Measurements from ENCODE around the gene GDF2.

GDF2 gene

DNA sequence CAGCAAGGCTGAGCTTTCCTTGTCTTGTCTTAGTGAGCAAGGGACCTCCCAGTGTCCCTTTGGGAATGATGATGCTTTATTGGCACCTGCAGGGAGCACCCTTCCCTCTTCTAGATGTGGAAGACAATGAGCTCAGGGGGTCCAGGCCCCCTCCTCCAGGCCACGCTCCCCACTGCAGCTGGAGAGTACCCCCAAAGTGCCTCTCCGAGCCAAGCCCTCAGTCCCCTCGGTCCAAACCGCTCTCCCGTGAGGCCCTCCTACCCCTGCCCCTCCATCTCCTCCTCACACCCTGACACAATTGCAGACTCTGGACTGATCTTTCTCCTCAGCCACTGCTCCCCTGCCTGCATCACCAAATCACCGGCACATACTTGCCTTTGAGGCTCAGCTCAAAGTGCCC, 42.7 kb downstream of the GDF2 start:
- no peak for DNase-seq (ENCODE audit: low read depth)
- TF ChIP-seq, protein P1, sequence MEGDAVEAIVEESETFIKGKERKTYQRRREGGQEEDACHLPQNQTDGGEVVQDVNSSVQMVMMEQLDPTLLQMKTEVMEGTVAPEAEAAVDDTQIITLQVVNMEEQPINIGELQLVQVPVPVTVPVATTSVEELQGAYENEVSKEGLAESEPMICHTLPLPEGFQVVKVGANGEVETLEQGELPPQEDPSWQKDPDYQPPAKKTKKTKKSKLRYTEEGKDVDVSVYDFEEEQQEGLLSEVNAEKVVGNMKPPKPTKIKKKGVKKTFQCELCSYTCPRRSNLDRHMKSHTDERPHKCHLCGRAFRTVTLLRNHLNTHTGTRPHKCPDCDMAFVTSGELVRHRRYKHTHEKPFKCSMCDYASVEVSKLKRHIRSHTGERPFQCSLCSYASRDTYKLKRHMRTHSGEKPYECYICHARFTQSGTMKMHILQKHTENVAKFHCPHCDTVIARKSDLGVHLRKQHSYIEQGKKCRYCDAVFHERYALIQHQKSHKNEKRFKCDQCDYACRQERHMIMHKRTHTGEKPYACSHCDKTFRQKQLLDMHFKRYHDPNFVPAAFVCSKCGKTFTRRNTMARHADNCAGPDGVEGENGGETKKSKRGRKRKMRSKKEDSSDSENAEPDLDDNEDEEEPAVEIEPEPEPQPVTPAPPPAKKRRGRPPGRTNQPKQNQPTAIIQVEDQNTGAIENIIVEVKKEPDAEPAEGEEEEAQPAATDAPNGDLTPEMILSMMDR (conservative IDR thresholded peaks at IDR 0.05; ENCODE audit: low read length), result no peak
- H3K4me3 ChIP-seq (ENCODE audit: low read length), result no peak overlapping the region

DNA sequence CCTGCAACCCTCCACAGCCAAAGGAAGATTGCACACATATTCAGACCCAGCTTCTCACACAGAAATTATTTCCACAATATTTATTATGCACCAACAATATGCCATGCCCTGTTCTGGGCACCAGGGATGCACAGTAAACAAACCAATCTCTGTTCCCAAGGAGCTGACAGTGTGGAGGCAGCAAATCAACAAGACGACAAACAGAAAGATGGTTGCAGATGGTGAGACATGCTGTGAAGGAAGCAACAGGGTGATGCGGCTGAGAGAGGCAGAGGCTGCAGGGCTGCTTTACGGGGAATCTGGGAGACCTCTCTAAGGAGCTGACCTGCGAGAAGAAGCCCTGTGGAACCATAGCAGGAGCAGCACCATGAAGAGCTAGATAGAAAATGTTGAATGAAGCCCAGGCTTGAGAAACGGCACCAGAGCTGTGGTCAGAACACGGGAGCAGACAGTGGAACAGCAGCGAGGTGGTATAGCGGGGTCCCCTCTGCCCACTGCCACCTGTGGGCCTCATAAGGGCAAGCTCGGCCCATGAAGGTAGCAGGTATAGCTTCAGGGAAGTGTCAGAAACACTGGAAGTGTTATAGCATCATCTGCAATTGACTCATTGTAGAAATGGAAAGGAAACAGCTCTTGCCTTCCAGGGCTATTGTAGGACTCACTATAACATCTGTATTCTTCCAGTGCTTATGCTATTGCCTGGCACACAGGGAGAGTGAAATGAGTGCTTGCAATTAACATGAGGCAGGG, 43.4 kb downstream of the GDF2 start:
- no peak overlapping the region for H3K4me3 ChIP-seq (ENCODE audit: low read length)
- TF ChIP-seq, protein P1 (conservative IDR thresholded peaks at IDR 0.05; ENCODE audit: low read length), result no peak
- no peak for DNase-seq (ENCODE audit: low read depth)

DNA sequence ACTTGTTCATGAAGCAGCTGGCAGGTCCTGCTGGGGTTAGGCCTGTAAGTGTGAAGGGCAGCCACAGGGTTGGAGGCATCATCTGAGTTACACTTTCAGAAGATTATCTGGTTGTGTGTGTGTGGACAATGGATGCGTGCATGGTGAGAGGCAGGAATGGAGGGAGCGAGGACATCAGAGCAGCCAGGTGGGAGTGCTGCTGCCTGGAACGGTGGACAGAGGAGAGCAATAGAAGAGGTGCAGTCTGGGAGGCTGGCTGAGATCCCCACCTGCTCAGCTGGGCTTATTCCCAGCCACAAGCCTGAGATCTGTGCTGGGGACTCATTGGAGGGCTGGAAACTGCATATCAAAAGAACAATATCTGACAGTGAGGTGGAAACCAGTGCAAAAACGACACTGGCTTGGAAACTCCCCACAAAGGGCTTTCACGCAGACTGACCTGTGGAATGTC, 44.0 kb downstream of the GDF2 start:
- TF ChIP-seq, protein P1 (conservative IDR thresholded peaks at IDR 0.05; ENCODE audit: low read length), result no peak
- DNase-seq (ENCODE audit: low read depth), result no peak
- H3K4me3 ChIP-seq (ENCODE audit: low read length), result no peak overlapping the region

DNA sequence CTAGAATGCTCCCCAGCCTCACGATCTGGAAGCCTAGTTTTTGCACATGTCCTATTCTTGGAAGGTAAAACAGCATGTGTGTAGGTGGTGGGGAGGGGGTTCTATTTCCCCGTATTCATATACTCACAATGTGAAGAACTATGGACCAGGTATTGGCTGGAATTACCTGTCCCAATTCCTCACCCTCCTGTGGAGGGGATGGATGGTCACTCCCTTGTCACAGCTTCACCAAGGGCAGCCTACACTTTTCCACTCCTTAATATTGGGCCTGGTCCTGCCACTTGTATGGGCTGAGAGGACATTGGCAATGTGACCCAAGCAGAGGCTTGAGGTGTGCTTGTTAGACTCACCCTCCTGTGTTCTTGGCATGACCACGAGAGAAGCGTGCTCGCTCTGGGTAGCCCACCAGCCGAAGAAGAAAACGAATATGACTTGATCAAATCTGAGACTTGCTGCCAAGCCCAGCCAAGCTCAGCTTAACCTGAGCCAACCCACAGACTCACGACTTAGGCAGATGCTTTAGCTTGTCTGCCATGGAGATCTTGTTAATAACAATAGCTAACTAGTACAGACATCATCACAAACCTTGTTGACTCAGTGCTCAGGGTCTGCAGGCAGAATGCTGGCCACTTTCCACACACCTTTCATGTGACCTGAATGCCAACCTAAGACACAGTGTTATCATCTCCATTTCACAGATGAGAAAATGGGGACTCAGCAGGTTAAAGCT, 44.6 kb downstream of the GDF2 start:
- TF ChIP-seq, protein P1 (conservative IDR thresholded peaks at IDR 0.05; ENCODE audit: low read length), result no peak
- DNase-seq (ENCODE audit: low read depth), result no peak
- H3K4me3 ChIP-seq (ENCODE audit: low read length), result no peak overlapping the region

DNA sequence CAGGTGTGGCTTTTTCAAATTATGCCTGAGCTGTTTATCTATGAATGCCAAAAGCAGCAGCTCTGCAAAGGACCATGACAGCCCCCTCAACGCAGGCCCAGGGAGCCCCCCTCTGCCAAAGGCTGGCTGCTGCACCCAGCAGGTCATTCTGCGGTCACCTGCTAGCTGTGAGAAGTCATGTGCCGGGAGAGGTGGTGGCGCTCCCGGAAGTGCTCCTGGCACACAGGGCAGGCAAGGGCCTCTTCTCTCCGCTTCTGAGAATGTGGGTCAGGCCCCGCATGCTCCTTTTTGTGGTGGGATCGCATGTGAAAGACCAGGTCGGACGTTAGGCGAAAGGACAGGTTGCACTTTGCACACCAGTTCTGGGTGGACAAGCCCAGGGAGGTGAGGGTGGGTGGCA, 45.4 kb downstream of the GDF2 start:
- H3K4me3 ChIP-seq (ENCODE audit: low read length), result no peak overlapping the region
- no peak for DNase-seq (ENCODE audit: low read depth)
- TF ChIP-seq, protein P1 (conservative IDR thresholded peaks at IDR 0.05; ENCODE audit: low read length), result no peak

DNA sequence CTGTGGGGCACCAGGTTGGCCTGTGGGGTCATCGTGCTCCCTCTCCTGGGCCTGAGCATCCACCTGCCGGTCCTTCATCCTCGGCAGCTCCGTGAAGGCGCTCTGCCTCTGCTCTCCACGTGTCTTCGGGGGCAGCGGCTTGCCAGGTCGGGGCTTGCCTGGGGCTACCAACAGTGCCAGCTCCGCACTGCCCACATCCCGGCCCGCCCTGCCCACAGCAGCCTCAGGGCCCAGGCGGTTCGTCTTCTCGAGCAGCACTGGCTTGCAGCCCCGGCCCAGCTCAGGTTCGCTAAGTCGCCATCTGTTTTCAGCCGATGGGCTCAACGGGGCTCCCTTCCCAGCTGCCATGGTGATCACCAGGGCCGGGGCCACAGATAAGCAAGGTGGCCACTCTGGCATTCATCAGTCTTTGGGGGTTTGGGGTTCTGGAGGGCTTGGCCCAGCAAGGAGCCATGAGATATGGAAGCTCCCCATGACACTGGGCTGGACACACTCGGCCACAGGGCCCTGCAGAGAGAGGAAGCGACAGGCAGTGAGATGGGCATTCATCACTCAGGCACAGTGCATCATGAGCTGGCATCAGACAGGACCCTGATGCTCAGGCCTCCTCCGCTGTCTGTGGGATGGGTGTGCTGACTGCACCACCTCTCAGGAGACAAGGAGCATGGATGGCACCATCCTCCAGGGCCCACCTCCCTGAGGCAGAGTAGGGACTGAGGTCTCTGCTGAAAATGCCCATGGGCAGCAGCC, 46.4 kb downstream of the GDF2 start:
- DNase-seq (ENCODE audit: low read depth), result no peak
- no peak overlapping the region for H3K4me3 ChIP-seq (ENCODE audit: low read length)
- TF ChIP-seq, protein P1 (conservative IDR thresholded peaks at IDR 0.05; ENCODE audit: low read length), result no peak

All from AG10803 (cell line).